GM10266 (cell line): ENCODE data around the gene OR7A5.

Experiments used
- DNase-seq: peaks from one replicate; pipeline ENCODE4 v3.0.0; 2012; ENCODE audit errors: extremely low spot score
- TF ChIP-seq, protein P1 (sequence below): IDR thresholded peaks from 2 replicates; pipeline ENCODE4 v1.5.1; 2012; ENCODE audit warnings: mild to moderate bottlenecking, low read depth; ENCODE audit not compliant: control insufficient read depth, insufficient read depth; ENCODE audit errors: missing control alignments

Gene OR7A5

DNA sequence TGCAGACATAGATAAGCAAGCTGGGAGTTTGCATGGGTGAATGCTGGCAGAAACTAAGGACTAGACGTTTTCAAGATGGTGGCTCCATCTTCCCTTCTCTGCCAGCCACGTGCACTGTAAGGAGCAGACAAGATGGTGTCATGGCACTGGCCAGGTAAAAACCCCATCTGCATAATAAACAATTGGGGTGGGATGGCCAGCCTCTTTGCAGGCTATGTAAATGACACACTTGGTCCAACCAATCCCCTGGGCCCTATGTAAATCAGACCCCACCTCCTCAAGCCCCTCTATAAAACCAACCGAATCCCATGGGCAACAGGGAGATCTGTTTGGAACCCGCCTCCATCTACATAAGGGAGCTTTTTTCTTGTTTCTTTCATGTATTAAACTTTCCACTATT, 2.4 kb upstream of the OR7A5 start:
- TF ChIP-seq, protein P1, sequence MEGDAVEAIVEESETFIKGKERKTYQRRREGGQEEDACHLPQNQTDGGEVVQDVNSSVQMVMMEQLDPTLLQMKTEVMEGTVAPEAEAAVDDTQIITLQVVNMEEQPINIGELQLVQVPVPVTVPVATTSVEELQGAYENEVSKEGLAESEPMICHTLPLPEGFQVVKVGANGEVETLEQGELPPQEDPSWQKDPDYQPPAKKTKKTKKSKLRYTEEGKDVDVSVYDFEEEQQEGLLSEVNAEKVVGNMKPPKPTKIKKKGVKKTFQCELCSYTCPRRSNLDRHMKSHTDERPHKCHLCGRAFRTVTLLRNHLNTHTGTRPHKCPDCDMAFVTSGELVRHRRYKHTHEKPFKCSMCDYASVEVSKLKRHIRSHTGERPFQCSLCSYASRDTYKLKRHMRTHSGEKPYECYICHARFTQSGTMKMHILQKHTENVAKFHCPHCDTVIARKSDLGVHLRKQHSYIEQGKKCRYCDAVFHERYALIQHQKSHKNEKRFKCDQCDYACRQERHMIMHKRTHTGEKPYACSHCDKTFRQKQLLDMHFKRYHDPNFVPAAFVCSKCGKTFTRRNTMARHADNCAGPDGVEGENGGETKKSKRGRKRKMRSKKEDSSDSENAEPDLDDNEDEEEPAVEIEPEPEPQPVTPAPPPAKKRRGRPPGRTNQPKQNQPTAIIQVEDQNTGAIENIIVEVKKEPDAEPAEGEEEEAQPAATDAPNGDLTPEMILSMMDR = no peak
- no peak for DNase-seq

DNA sequence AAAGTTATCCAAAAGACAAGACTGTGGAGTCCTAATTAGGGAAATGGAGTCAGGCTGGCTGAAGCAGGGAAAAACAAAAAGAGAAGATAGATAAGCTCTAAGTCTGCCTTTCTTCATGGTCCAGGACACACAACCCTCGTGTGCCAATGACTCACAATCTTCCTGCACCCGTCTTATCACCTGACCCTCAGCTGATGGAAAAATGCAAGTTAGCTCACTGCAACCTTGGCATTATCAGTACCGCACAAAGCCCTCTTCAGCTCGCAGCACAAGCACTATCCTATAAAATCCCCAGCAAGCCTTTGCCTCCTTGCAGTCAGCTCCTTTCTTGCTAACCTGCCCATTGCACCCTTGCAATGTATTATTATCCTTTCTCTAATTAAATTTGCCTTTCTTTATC, 4.3 kb downstream of the OR7A5 start:
- TF ChIP-seq, protein P1 = no peak
- DNase-seq = no peak

DNA sequence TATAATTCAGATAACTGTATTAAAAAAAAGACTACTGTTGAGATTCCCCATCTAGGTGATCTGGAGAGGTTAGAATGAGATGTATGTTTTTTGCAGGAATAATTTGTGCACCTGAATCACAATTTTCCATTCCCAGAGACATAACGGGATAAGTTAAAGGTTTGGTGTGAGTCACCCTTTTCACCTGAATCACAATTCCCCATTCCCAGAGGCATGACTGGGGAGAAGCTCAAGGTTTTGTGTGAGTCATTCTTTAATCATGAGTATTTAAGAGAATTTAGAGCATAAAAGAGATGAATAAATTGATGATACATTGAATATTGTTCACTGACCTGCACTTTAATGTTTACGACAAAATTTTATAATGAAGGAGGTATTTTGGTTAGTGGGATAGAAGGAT, 9.0 kb downstream of the OR7A5 start:
- TF ChIP-seq, protein P1 = no peak
- DNase-seq = no peak

DNA sequence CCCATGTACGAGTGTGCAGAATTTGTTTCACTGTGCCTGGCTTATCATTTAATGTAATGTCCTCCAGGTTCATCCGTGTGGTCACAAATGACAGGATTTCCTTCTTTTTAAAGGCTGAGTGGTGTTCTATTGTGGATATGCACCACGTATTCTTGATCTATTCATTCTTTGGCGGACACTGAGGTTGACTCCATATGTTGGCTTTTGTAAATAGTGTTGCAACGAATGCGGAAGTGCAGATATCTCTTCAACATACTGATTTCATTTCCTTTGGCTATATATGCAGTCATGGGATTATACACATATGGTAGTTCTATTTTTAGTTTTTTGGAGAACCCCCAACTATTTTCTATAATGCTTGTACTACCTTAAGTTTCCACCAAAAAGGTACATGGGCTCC, 13.0 kb downstream of the OR7A5 start:
- TF ChIP-seq, protein P1 = no peak
- DNase-seq = no peak

DNA sequence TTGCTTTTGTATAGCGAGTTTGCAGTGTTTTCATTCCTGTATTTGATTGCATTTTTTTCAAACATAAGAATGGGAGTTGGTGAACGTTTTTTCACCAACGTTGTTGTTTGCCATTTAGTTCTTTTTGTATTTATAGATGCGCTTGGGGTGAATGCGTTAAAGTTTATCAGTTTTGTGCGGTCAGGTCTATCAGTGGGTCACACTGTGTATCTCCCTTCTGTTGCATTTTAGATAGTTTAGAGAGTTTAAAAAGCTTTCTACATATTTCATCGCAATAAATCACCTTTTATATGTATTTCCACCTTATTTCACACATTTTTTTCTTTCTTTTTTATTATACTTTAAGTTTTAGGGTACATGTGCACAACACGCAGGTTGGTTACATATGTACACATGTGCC, 16.4 kb downstream of the OR7A5 start:
- no peak for DNase-seq
- TF ChIP-seq, protein P1 = no peak

DNA sequence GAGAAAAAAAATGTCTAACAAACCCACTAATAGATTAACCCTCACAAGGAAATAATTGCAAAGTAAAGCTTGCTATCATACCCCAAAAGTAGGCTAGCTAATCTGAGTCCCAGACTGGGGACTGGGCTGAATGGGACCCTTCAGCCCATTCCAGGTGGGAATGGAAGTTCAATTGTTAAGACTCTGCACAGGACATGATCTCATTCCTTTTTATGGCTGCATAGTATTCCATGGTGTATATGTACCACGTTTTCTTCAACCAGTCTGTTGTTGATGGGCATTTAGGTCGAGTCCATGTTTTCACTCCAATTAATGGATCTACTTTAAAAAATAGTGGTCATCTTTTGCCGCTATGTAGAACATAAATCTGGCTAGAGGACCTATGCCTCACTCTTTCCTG, 17.9 kb downstream of the OR7A5 start:
- TF ChIP-seq, protein P1 = no peak
- no peak for DNase-seq

DNA sequence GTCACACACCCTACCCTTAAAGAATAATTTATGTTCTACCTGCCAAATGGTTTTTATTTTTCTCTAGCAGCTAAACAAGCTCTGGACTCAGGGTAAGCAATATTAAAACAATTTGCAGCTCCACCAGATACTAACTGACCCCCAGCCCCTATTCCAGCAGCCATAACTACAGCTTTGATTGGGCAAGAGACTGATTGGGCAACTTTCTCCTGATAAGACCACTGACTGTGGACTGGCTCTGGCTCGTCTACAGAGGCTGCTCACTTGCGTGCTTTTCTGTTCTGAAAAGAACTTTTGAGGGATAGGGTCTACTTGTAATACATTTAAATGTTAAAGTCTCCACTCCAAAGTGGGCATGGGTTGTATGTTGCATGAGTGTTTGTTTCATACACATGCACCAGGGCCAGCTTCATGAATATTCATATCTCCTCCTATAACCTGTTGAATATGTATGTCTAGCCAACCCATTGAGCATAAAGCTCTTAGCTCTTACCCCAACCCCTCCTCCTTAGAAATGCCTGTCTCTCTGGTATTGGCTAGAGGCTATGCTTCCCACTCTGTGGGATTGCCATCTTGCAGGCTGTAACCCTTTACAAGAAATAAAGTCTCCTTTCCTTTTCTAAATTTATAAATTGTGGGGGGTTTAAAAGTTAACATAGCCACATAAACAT, 19.9 kb downstream of the OR7A5 start:
- TF ChIP-seq, protein P1 = no peak
- no peak for DNase-seq
